ENCODE measurements around the gene NARF. TPM values are rescaled to one million over a fixed set of nuclear protein-coding genes. Genes with fewer than 3 reads are reported as not detected.

The NARF gene
- total RNA-seq, 1 experiment from 2014 or later: 96.7 TPM

GRCh38 chr17:82496529-82497434 lies 38.2 kb downstream of the NARF start (continued):
- TF ChIP-seq AFF4 (CRISPR knock-in tag; IDR thresholded peaks at IDR 0.05; ENCODE audit: borderline replicate concordance) (no peak), ELF4 (CRISPR knock-in tag; IDR thresholded peaks at IDR 0.05; ENCODE audit: low read depth) (no peak), ETV6 (CRISPR knock-in tag; IDR thresholded peaks at IDR 0.05) (peak; percentile 94), ZNF425 (CRISPR knock-in tag; conservative IDR thresholded peaks at IDR 0.05) (no peak), ZNF396 (CRISPR knock-in tag; IDR thresholded peaks at IDR 0.05; ENCODE audit: borderline replicate concordance) (no peak), ZSCAN18 (CRISPR knock-in tag; IDR thresholded peaks at IDR 0.05) (no peak), ZNF317 (CRISPR knock-in tag; IDR thresholded peaks at IDR 0.05; ENCODE audit: borderline replicate concordance, low read depth) (peak; percentile 59; the same call in 1 of the 2 replicates), GRHL2 (CRISPR knock-in tag; IDR thresholded peaks at IDR 0.05; ENCODE audit: insufficient replicate concordance, severe bottlenecking) (no peak), TCF7 (CRISPR knock-in tag; IDR thresholded peaks at IDR 0.05; ENCODE audit: low read depth) (0 out of 2 replicates have a peak, but pooled peaks have one; percentile 60), AR (CRISPR knock-in tag; IDR thresholded peaks at IDR 0.05) (no peak), ATF2 (CRISPR knock-in tag; IDR thresholded peaks at IDR 0.05; ENCODE audit: borderline replicate concordance, low read depth) (no peak), HMGA2 (CRISPR knock-in tag; IDR thresholded peaks at IDR 0.05) (no peak), RELA (CRISPR knock-in tag; IDR thresholded peaks at IDR 0.05; ENCODE audit: borderline replicate concordance) (peak; percentile 95; the same call in 1 of the 2 replicates), IRF2 (CRISPR knock-in tag; IDR thresholded peaks at IDR 0.05; ENCODE audit: borderline replicate concordance, low read depth) (peak; percentile 68; the same call in 1 of the 2 replicates), ATF6 (CRISPR knock-in tag; IDR thresholded peaks at IDR 0.05) (no peak), PRRX2 (CRISPR knock-in tag; IDR thresholded peaks at IDR 0.05) (no peak), E2F5 (CRISPR knock-in tag; IDR thresholded peaks at IDR 0.05) (peak; percentile 96; the same call in 1 of the 2 replicates), CTCF (IDR thresholded peaks at IDR 0.05) (no peak), NR2C2 (CRISPR knock-in tag; IDR thresholded peaks at IDR 0.05) (no peak)

Measured in WTC11 (cell line).